Airway epithelial cell (primary cell): Measurements from ENCODE around the gene NFILZ. TPM values are rescaled to one million over a fixed set of nuclear protein-coding genes. Genes with fewer than 3 reads are reported as not detected.

Source experiments
- total RNA-seq: library from RNA; depleted of rRNA; stranded (reverse); fragments of >200 nt; gene quantifications from 2 replicates; pipeline ENCODE4 v1.2.3, GENCODE V29; 2015

Gene NFILZ
- total RNA-seq: not detected in 2 replicates

GRCh38 chr19:8629996-8630683 is at the start of gene NFILZ:
Gene NFILZ (plus strand): TSS chr19:8630633. CDS start chr19:8676766, 46,133 bp downstream.

GRCh38 chr19:8610041-8610935 is 20.1 kb upstream of the NFILZ start, which contains the start of gene ADAMTS10:
Gene ADAMTS10 (minus strand): TSS chr19:8610715. CDS start chr19:8605710, 5,005 bp downstream.

Other genes starting within 250 kb of the NFILZ start
- gene RAB11B, start 240.3 kb upstream of the NFILZ start, total RNA-seq: 14.4 and 23.9 TPM in 2 replicates
- gene MARCHF2, start 217.3 kb upstream of the NFILZ start, total RNA-seq: 44.3 and 51.9 TPM in 2 replicates
- gene HNRNPM, start 185.7 kb upstream of the NFILZ start, total RNA-seq: 112 and 123 TPM in 2 replicates
- not detected in 2 replicates for gene PRAM1, start 128.0 kb upstream of the NFILZ start, total RNA-seq
- gene ZNF414, start 116.5 kb upstream of the NFILZ start, total RNA-seq: 14.5 and 17.3 TPM in 2 replicates
- 0.07 TPM in 1 of 2 replicates, not detected in the other for gene MYO1F, start 53.2 kb upstream of the NFILZ start, total RNA-seq
- 0.14 and 0.21 TPM in 2 replicates for gene ADAMTS10, start 19.9 kb upstream of the NFILZ start, total RNA-seq
- gene ACTL9, start 68.2 kb downstream of the NFILZ start, total RNA-seq: not detected in 2 replicates
- not detected in 2 replicates for gene OR2Z1, start 91.0 kb downstream of the NFILZ start, total RNA-seq
- 14.0 and 14.9 TPM in 2 replicates for gene ZNF558, start 201.7 kb downstream of the NFILZ start, total RNA-seq
- not detected in 2 replicates for gene MBD3L1, start 201.7 kb downstream of the NFILZ start, total RNA-seq